ENCODE measurements around the gene GLI1. TPM values are rescaled to one million over a fixed set of nuclear protein-coding genes. Genes with fewer than 3 reads are reported as not detected.

GLI1 gene
- total and polyA plus RNA-seq, 2 of the 13 experiments (the other 11 are each of a cell fraction or from before 2014, with no cell fraction given) = 0.09 to 0.20 TPM

DNA sequence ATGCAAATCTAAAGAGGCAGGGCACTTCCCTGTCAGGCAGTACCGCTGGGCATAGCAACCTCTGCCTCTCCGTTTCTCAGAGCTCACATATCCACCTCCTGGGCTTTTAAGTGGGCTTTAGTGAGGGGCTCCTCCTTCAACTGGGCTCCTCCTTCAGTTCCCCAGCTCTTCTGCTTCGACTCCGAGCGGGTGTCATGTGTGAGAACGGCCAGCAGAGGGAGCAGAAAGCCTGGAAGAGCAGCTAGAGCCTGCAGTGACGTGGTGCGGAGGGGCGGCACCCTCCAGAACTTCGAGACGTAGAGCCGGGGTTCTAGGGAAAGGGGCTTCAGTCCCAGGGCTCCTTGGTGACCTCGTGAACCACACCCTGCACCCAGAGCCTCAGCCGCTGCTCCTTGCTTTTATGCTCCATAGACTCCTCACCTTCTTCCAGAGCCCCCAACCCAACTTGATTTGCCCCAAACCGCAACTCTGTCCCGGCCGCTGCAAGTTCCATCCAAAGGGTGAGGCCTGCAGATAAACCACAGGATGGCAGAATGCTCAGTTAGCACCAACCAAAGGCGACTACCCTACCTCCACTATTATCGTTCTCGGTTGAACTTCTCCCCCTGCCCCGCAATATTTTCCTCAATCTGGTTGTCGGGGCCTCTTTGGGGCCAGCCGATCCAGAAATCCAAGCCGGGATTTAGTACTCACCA is 383 bp upstream of the GLI1 start (continued):
- TF ChIP-seq, protein P1, sequence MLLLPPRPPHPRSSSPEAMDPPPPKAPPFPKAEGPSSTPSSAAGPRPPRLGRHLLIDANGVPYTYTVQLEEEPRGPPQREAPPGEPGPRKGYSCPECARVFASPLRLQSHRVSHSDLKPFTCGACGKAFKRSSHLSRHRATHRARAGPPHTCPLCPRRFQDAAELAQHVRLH (CRISPR knock-in tag; IDR thresholded peaks at IDR 0.05; ENCODE audit: borderline replicate concordance, low read depth) = no peak
- no peak for TF ChIP-seq JUND (CRISPR knock-in tag; IDR thresholded peaks at IDR 0.05)
- TF ChIP-seq ZBTB38 (CRISPR knock-in tag; IDR thresholded peaks at IDR 0.05) = no peak
- TF ChIP-seq ASH2L (IDR thresholded peaks at IDR 0.05; ENCODE audit: insufficient read length, low read depth, low read length) = peak; percentile 77
- no peak for TF ChIP-seq ZNF816 (CRISPR knock-in tag; IDR thresholded peaks at IDR 0.05; ENCODE audit: borderline replicate concordance)
- TF ChIP-seq ZNF451 (CRISPR knock-in tag; IDR thresholded peaks at IDR 0.05) = no peak
- no peak for TF ChIP-seq ZNF205 (CRISPR knock-in tag; IDR thresholded peaks at IDR 0.05)
- no peak for TF ChIP-seq IRF2 (CRISPR knock-in tag; IDR thresholded peaks at IDR 0.05)
- no peak for TF ChIP-seq GATA4 (IDR thresholded peaks at IDR 0.05; ENCODE audit: borderline replicate concordance, low read depth)
- TF ChIP-seq ZNF619 (CRISPR knock-in tag; IDR thresholded peaks at IDR 0.05) = peak; percentile 21; the same call in 1 of the 2 replicates
- TF ChIP-seq TBX2 (CRISPR knock-in tag; IDR thresholded peaks at IDR 0.05; ENCODE audit: borderline replicate concordance) = 0 out of 2 replicates have a peak, but pooled peaks have one; percentile 48
- TF ChIP-seq, protein P2, sequence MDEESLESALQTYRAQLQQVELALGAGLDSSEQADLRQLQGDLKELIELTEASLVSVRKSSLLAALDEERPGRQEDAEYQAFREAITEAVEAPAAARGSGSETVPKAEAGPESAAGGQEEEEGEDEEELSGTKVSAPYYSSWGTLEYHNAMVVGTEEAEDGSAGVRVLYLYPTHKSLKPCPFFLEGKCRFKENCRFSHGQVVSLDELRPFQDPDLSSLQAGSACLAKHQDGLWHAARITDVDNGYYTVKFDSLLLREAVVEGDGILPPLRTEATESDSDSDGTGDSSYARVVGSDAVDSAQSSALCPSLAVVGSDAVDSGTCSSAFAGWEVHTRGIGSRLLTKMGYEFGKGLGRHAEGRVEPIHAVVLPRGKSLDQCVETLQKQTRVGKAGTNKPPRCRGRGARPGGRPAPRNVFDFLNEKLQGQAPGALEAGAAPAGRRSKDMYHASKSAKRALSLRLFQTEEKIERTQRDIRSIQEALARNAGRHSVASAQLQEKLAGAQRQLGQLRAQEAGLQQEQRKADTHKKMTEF (CRISPR knock-in tag; IDR thresholded peaks at IDR 0.05) = no peak
- peak; percentile 63; the same call in 1 of the 2 replicates for TF ChIP-seq ZNF776 (CRISPR knock-in tag; IDR thresholded peaks at IDR 0.05)
- TF ChIP-seq RFX1 (IDR thresholded peaks at IDR 0.05) = no peak
- TF ChIP-seq DNMT3B (CRISPR knock-in tag; conservative IDR thresholded peaks at IDR 0.05) = no peak
- TF ChIP-seq ZNF780A (CRISPR knock-in tag; IDR thresholded peaks at IDR 0.05) = no peak
- TF ChIP-seq GATAD2A (CRISPR knock-in tag; IDR thresholded peaks at IDR 0.05) = no peak
- peak; percentile 55; the same call in 1 of the 2 replicates for TF ChIP-seq PHF21A (CRISPR knock-in tag; IDR thresholded peaks at IDR 0.05)
- TF ChIP-seq ZNF264 (CRISPR knock-in tag; IDR thresholded peaks at IDR 0.05) = no peak
- TF ChIP-seq ZNF350 (CRISPR knock-in tag; IDR thresholded peaks at IDR 0.05; ENCODE audit: borderline replicate concordance, low read depth) = peak; percentile 74; the same call in 1 of the 2 replicates
- TF ChIP-seq ZBTB7A (CRISPR knock-in tag; IDR thresholded peaks at IDR 0.05) = 0 out of 2 replicates have a peak, but pooled peaks have one; percentile 37
- no peak for TF ChIP-seq ZNF563 (CRISPR knock-in tag; IDR thresholded peaks at IDR 0.05)
- TF ChIP-seq ZNF674 (CRISPR knock-in tag; IDR thresholded peaks at IDR 0.05; ENCODE audit: low read depth) = no peak
- TF ChIP-seq, protein P3, sequence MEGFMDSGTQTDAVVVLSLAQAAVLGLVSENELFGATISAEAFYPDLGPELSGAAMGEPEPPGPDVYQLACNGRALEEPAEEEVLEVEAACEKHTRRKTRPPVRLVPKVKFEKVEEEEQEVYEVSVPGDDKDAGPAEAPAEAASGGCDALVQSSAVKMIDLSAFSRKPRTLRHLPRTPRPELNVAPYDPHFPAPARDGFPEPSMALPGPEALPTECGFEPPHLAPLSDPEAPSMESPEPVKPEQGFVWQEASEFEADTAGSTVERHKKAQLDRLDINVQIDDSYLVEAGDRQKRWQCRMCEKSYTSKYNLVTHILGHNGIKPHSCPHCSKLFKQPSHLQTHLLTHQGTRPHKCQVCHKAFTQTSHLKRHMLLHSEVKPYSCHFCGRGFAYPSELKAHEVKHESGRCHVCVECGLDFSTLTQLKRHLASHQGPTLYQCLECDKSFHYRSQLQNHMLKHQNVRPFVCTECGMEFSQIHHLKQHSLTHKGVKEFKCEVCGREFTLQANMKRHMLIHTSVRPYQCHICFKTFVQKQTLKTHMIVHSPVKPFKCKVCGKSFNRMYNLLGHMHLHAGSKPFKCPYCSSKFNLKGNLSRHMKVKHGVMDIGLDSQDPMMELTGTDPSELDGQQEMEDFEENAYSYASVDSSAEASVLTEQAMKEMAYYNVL (CRISPR knock-in tag; IDR thresholded peaks at IDR 0.05; ENCODE audit: borderline replicate concordance) = peak; percentile 49; the same call in 1 of the 2 replicates
- no peak for TF ChIP-seq POLR2AphosphoS5 (IDR thresholded peaks at IDR 0.05; ENCODE audit: low read depth, low read length)
- TF ChIP-seq ZNF343 (CRISPR knock-in tag; IDR thresholded peaks at IDR 0.05) = peak; percentile 44; the same call in 1 of the 2 replicates
- no peak for TF ChIP-seq RARA (CRISPR knock-in tag; IDR thresholded peaks at IDR 0.05)
- no peak for TF ChIP-seq FOXA3 (CRISPR knock-in tag; IDR thresholded peaks at IDR 0.05)
- no peak for TF ChIP-seq TEAD3 (CRISPR knock-in tag; optimal IDR thresholded peaks at IDR 0.05; ENCODE audit: borderline replicate concordance)
- TF ChIP-seq SRF (IDR thresholded peaks at IDR 0.05; ENCODE audit: low read depth, low read length) = no peak
- no peak for TF ChIP-seq ELF1 (CRISPR knock-in tag; IDR thresholded peaks at IDR 0.05)

All from HepG2 (cell line).